Cardiac fibroblast (primary cell): ENCODE data around the gene DDA1.
A peak's percentile ranks its signal among the peaks of the same experiment; 100 is the strongest.
"Not testable (repeated sequence)": the region's sequence is repeated elsewhere in the genome, so short reads cannot be mapped to it uniquely, and the experiment has no call there.

Experiments used
- DNase-seq, 2 donors: peaks; one replicate each; pipeline versions ENCODE4 v3.0.0 to v3.0.0-alpha.2; 2010; ENCODE audit warnings: low read depth in 2 of 2
- H3K4me3 ChIP-seq, 2 donors: replicated peaks in 1 of 2; 1 replicate in 1 of 2; 2 replicates in 1 of 2; pipeline ENCODE4 v1.5.1; 2011; ENCODE audit warnings: low read depth in 2 of 2, low read length in 2 of 2, mild to moderate bottlenecking in 2 of 2, moderate library complexity in 1 of 2
- TF ChIP-seq, protein P1 (sequence below): IDR thresholded peaks from one replicate; pipeline ENCODE4 v1.5.1; 2011; ENCODE audit warnings: low read depth, mild to moderate bottlenecking, low read length, inconsistent platforms

DDA1 gene

DNA sequence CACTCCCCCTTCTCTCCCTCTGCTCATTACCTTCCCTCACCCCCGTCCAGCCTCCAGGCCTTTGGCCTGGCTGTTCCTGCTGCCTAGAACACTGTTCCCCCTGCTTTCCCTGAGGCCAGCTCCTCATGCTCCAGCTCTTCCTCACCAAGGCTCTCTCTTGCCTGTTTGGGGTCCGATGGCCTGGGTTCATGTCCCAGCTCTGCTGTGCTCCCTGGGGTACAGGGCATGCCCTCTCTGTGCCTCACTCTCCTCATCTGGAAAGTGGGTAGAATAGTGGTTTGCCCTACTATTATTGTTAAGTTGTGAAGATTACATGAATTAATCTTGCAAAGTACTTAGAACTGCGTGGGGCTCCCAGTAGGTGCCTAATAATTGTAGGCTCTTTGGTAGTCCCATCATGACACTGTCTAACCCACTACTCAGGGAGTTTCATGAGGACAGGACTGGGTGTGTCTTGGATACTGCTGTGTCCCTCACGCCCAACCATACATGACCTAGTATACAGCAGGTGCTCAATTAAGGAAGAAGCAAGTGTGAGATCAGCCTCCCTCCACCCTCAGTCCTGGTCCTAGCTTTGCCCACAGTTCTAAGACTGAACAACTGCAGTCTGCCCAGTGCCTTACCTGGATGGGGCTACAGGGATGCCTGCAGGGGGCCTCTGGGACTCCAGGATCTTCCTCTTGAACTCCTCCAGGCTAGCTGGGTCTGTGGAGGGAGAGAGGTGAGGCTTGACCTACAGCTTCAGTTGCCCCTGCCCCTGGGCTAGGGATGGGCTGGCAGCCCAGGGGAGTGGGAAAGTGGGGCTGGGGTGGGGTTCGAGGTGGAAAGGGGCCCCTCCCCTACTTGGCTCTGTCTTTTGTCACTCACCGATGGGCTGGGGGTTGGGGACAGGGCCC lies 50.8 kb downstream of the DDA1 start:
- TF ChIP-seq, protein P1, sequence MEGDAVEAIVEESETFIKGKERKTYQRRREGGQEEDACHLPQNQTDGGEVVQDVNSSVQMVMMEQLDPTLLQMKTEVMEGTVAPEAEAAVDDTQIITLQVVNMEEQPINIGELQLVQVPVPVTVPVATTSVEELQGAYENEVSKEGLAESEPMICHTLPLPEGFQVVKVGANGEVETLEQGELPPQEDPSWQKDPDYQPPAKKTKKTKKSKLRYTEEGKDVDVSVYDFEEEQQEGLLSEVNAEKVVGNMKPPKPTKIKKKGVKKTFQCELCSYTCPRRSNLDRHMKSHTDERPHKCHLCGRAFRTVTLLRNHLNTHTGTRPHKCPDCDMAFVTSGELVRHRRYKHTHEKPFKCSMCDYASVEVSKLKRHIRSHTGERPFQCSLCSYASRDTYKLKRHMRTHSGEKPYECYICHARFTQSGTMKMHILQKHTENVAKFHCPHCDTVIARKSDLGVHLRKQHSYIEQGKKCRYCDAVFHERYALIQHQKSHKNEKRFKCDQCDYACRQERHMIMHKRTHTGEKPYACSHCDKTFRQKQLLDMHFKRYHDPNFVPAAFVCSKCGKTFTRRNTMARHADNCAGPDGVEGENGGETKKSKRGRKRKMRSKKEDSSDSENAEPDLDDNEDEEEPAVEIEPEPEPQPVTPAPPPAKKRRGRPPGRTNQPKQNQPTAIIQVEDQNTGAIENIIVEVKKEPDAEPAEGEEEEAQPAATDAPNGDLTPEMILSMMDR: no peak
- H3K4me3 ChIP-seq: no peak overlapping the region
- DNase-seq: no peak

DNA sequence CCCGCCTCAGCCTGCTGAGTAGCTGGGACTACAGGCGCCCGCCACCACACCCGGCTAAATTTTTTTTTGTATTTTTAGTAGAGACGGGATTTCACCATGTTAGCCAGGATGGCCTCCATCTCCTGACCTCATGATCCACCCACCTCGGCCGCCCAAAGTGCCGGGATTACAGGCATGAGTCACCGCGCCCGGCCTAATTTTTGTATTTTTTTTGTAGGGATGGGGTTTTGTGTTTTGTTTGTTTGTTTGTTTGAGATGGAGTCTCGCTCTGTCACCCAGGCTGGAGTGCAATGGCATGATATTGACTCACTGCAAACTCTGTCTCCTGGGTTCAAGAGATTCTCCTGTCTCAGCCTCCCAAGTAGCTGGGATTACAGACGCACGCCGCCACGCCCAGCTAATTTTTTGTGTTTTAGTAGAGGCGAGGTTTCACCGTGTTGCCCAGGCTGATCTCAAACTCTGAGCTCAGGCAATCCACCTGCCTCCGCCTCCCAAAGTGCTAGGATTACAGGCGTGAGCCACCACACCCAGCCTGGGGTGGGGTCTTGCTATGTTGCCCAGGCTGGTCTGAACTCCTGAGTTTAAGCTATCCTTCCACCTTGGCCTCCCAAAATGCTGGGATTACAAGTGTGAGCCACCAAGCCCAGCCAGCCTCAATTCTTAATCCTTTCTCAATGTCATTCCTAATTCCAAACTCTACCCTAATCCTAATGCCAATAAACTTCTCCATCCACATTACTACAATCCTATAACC lies 54.7 kb downstream of the DDA1 start:
- DNase-seq, H3K4me3 ChIP-seq: not testable (repeated sequence)

DNA sequence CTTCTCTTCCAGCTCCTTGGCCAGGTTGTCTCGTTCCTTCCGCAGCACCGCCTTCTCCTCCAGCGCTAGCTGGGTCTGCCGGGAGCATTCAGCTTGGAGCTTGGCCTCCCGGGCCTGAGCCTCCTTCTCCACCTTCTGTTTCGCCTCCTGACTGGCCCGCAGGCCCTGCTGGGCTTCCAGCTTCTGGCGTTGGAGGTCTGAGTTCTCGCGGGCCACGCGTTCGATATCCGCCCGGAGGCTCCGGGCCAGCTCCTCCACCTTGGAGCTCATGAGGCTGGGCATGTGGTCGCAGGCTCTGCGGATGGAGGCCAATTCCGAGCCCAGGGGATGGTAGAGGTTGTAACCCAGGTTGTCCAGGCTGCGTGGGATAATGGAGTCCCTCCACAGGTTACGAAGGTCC lies 56.0 kb downstream of the DDA1 start:
- DNase-seq: no peak
- H3K4me3 ChIP-seq: no peak overlapping the region
- TF ChIP-seq, protein P1: no peak

DNA sequence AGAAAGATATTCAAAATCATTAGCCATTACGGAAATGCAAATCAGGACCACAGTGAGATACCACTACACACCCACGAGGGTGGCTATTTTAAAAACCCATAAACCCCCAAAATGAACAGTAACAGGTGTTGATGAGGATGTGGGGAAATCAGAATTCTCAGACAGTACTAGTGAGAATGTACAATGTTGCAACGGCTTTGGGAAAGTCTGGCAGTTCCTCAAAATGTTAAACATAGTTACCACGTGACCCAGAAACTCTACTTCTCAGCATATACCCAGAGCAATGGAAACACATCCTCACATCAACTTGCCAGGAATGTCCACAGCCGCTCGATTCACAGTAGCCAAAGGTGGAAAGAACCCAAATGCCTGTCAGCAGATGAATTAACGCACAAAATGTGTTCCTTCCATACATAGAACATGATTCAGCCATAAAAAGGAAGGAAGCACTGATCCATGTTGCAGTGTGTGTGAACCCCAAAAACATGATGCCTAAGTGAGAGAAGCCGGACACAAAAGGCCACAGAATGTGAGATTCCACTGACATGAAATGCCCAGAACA lies 60.7 kb downstream of the DDA1 start:
- TF ChIP-seq, protein P1: no peak
- H3K4me3 ChIP-seq: no peak overlapping the region
- DNase-seq: peak; percentile 73 to 94
